Neural cell (in vitro differentiated cells): ENCODE results near the gene STARD13. TPM values are rescaled to one million over a fixed set of nuclear protein-coding genes. Genes with fewer than 3 reads are reported as not detected.

Experiments
- H2AFZ ChIP-seq: fragments of 200-600, 300-800 bp; sonication (generic), shearing (Covaris generic); 2 replicates; pipeline ENCODE4 v1.6.0; 2014; ENCODE audit warnings: low read depth, mild to moderate bottlenecking, antibody characterized with exemption, low read length, moderate library complexity
- H3F3A ChIP-seq: fragments of 200-600 bp; shearing (Covaris generic); 2 replicates; pipeline ENCODE4 v1.6.1; 2016; ENCODE audit warnings: mild to moderate bottlenecking, moderate library complexity, mixed read lengths, antibody characterized with exemption, low read length; ENCODE audit not compliant: insufficient read depth, poor library complexity, severe bottlenecking
- H3K27ac ChIP-seq: fragments of 200-600, 300-800 bp; sonication (generic), shearing (Covaris generic); 2 replicates; pipeline ENCODE4 v1.5.1; 2014; ENCODE audit warnings: mild to moderate bottlenecking, low read length, moderate library complexity
- H3K27me3 ChIP-seq: fragments of 300-800, 200-600 bp; sonication (generic), shearing (Covaris generic); 2 replicates; pipeline ENCODE4 v1.6.0; 2014; ENCODE audit warnings: mild to moderate bottlenecking, low read depth, low read length, moderate library complexity; ENCODE audit not compliant: insufficient read depth
- H3K36me3 ChIP-seq: fragments of 300-800, 200-600 bp; sonication (generic), shearing (Covaris generic); 2 replicates; pipeline ENCODE4 v1.5.1; 2014; ENCODE audit warnings: mild to moderate bottlenecking, antibody characterized with exemption, low read length, moderate library complexity; ENCODE audit not compliant: insufficient read depth
- H3K4me2 ChIP-seq: fragments of 300-800, 200-600 bp; sonication (generic), shearing (Covaris generic); 2 replicates; pipeline ENCODE4 v1.6.0; 2014; ENCODE audit warnings: mild to moderate bottlenecking, low read length
- H3K4me3 ChIP-seq: fragments of 300-800, 200-600 bp; sonication (generic), shearing (Covaris generic); 2 replicates; pipeline ENCODE4 v1.5.1; 2014; ENCODE audit warnings: mild to moderate bottlenecking, low read length, moderate library complexity
- H3K79me2 ChIP-seq: fragments of 200-600 bp; shearing (Covaris generic); replicated peaks from 2 replicates; pipeline ENCODE4 v1.6.0; 2014; ENCODE audit warnings: mild to moderate bottlenecking, low read length, moderate library complexity; ENCODE audit not compliant: insufficient read depth
- H3K9ac ChIP-seq: fragments of 300-800, 200-600 bp; sonication (generic), shearing (Covaris generic); 2 replicates; pipeline ENCODE4 v1.6.1; 2016; ENCODE audit warnings: mild to moderate bottlenecking, low read length, mixed read lengths
- H3K9me2 ChIP-seq: fragments of 200-600 bp; shearing (Covaris generic); 2 replicates; pipeline ENCODE4 v1.6.1; 2016; ENCODE audit warnings: mild to moderate bottlenecking, low read length, mixed read lengths; ENCODE audit not compliant: insufficient read depth
- H3K9me3 ChIP-seq: fragments of 200-600, 300-800 bp; sonication (generic), shearing (Covaris generic); 2 replicates; pipeline ENCODE4 v1.6.1; 2016; ENCODE audit warnings: mild to moderate bottlenecking, mixed run types, low read length, moderate library complexity, mixed read lengths
- H4K20me1 ChIP-seq: fragments of 200-600 bp; shearing (Covaris generic); 2 replicates; pipeline ENCODE4 v1.6.1; 2016; ENCODE audit warnings: mild to moderate bottlenecking, mixed run types; ENCODE audit not compliant: insufficient read depth
- EP300 ChIP-seq: fragments of 450-650 bp; conservative IDR thresholded peaks from 2 replicates; pipeline ENCODE4 v1.6.1; 2014; ENCODE audit warnings: antibody characterized with exemption, mild to moderate bottlenecking, moderate library complexity; ENCODE audit not compliant: poor library complexity, severe bottlenecking
- EZH2 ChIP-seq: fragments of 200-600, 300-800 bp; shearing (Covaris generic), sonication (generic); IDR thresholded peaks from 2 replicates; pipeline ENCODE4 v1.6.1; 2014; ENCODE audit warnings: antibody characterized with exemption, low read length, borderline replicate concordance, mild to moderate bottlenecking; ENCODE audit not compliant: insufficient read depth, poor library complexity, severe bottlenecking
- MXI1 ChIP-seq: fragments of 450-650 bp; conservative IDR thresholded peaks from 2 replicates; pipeline ENCODE4 v1.6.1; 2014; ENCODE audit warnings: antibody characterized with exemption, mild to moderate bottlenecking; ENCODE audit not compliant: poor library complexity, severe bottlenecking
- POLR2AphosphoS5 ChIP-seq: IDR thresholded peaks from 2 replicates; pipeline ENCODE4 v1.6.1; 2012
- RAD21 ChIP-seq: fragments of 450-650 bp; conservative IDR thresholded peaks from 2 replicates; pipeline ENCODE4 v1.6.1; 2014; ENCODE audit warnings: antibody characterized with exemption, mild to moderate bottlenecking, moderate library complexity
- SMC3 ChIP-seq: fragments of 450-650 bp; conservative IDR thresholded peaks from 2 replicates; pipeline ENCODE4 v1.6.1; 2014; ENCODE audit warnings: antibody characterized with exemption, mild to moderate bottlenecking, moderate library complexity; ENCODE audit not compliant: poor library complexity
- TAF1 ChIP-seq: IDR thresholded peaks from 2 replicates; pipeline ENCODE4 v1.6.1; 2012; ENCODE audit warnings: low read depth
- polyA plus RNA-seq: library from polyadenylated mRNA; depleted of rRNA; stranded (reverse); fragments of >200 nt; gene quantifications from 2 replicates; pipeline ENCODE4 v1.2.3, GENCODE V29; 2014
- TF ChIP-seq, protein P1 (sequence below): IDR thresholded peaks from 2 replicates; pipeline ENCODE4 v1.6.1; 2012; ENCODE audit warnings: borderline replicate concordance
- TF ChIP-seq, protein P2 (sequence below): fragments of 450-650 bp; IDR thresholded peaks from 2 replicates; pipeline ENCODE4 v1.5.1; 2014; ENCODE audit warnings: antibody characterized with exemption, mild to moderate bottlenecking, moderate library complexity; ENCODE audit not compliant: poor library complexity, severe bottlenecking

Gene STARD13
- polyA plus RNA-seq, 1 donor from 2014 or later: 0.05 TPM

DNA sequence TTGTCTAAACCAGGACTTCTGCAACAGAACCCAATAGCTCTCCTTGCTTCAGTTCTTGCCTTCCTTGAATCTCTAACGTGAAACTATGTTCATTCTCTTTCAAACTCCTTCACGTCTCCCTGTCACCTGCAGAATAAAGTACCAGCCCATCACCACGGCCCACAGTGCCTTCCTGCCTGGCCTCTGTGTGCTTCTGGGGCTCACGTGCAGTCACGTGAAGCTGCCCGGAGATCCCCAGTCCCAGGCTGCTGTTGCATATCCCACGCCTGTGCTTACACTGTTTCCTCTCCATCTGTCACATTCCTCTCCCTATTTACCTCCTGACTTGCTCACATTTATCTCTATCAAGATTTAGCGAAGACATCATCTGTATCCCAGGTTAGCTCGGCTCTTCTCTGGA is 102.8 kb downstream of the STARD13 start:
- Histone ChIP-seq H3K4me3 (no peak overlapping the region), H3F3A (no peaks in the 10 kb centered on the region), H3K27ac (no peak overlapping the region), H3K36me3 (no peaks in the 10 kb centered on the region), H3K27me3 (no peaks in the 10 kb centered on the region), H3K9me2 (no peaks in the 10 kb centered on the region), H3K9me3 (no peaks in the 10 kb centered on the region), H3K9ac (no peak overlapping the region), H3K79me2 (no peaks in the 10 kb centered on the region), H4K20me1 (no peaks in the 10 kb centered on the region), H2AFZ (no peak overlapping the region), H3K4me2 (no peak overlapping the region)
- TF ChIP-seq EP300 (no peak), RAD21 (no peak), SMC3 (no peak), POLR2AphosphoS5 (no peak), EZH2 (no peak), TAF1 (no peak), MXI1 (no peak)
- TF ChIP-seq, protein P1, sequence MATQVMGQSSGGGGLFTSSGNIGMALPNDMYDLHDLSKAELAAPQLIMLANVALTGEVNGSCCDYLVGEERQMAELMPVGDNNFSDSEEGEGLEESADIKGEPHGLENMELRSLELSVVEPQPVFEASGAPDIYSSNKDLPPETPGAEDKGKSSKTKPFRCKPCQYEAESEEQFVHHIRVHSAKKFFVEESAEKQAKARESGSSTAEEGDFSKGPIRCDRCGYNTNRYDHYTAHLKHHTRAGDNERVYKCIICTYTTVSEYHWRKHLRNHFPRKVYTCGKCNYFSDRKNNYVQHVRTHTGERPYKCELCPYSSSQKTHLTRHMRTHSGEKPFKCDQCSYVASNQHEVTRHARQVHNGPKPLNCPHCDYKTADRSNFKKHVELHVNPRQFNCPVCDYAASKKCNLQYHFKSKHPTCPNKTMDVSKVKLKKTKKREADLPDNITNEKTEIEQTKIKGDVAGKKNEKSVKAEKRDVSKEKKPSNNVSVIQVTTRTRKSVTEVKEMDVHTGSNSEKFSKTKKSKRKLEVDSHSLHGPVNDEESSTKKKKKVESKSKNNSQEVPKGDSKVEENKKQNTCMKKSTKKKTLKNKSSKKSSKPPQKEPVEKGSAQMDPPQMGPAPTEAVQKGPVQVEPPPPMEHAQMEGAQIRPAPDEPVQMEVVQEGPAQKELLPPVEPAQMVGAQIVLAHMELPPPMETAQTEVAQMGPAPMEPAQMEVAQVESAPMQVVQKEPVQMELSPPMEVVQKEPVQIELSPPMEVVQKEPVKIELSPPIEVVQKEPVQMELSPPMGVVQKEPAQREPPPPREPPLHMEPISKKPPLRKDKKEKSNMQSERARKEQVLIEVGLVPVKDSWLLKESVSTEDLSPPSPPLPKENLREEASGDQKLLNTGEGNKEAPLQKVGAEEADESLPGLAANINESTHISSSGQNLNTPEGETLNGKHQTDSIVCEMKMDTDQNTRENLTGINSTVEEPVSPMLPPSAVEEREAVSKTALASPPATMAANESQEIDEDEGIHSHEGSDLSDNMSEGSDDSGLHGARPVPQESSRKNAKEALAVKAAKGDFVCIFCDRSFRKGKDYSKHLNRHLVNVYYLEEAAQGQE: no peak
- TF ChIP-seq, protein P2, sequence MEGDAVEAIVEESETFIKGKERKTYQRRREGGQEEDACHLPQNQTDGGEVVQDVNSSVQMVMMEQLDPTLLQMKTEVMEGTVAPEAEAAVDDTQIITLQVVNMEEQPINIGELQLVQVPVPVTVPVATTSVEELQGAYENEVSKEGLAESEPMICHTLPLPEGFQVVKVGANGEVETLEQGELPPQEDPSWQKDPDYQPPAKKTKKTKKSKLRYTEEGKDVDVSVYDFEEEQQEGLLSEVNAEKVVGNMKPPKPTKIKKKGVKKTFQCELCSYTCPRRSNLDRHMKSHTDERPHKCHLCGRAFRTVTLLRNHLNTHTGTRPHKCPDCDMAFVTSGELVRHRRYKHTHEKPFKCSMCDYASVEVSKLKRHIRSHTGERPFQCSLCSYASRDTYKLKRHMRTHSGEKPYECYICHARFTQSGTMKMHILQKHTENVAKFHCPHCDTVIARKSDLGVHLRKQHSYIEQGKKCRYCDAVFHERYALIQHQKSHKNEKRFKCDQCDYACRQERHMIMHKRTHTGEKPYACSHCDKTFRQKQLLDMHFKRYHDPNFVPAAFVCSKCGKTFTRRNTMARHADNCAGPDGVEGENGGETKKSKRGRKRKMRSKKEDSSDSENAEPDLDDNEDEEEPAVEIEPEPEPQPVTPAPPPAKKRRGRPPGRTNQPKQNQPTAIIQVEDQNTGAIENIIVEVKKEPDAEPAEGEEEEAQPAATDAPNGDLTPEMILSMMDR: no peak

DNA sequence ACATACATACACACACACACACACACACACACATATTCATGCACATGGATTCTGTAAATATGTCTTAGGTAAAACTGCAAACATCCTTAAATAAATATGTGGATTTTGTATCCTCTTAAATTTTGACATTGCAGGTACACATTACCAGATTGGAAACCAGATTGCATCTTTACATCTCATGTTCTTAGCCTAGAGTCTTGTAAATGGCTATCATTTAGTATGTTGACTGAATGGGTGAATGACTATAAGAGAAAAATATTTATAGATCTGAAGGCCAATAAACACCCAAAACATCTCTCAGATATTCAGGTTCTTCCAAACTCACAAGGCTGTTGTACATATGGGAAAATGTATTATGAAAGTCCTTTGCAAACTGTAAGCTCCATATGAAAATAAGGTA is 104.3 kb downstream of the STARD13 start:
- H3K4me2 ChIP-seq: no peak overlapping the region
- H3F3A ChIP-seq: no peaks in the 10 kb centered on the region
- H3K9me2 ChIP-seq: no peaks in the 10 kb centered on the region
- no peak overlapping the region for H3K27ac ChIP-seq
- no peak overlapping the region for H3K4me3 ChIP-seq
- H4K20me1 ChIP-seq: no peaks in the 10 kb centered on the region
- TF ChIP-seq, protein P2: no peak
- no peak for TF ChIP-seq POLR2AphosphoS5
- TF ChIP-seq TAF1: no peak
- TF ChIP-seq RAD21: no peak
- TF ChIP-seq EP300: no peak
- no peak for TF ChIP-seq MXI1
- TF ChIP-seq EZH2: no peak
- H2AFZ ChIP-seq: no peak overlapping the region
- H3K79me2 ChIP-seq: no peaks in the 10 kb centered on the region
- no peak overlapping the region for H3K9ac ChIP-seq
- H3K27me3 ChIP-seq: no peaks in the 10 kb centered on the region
- no peaks in the 10 kb centered on the region for H3K9me3 ChIP-seq
- H3K36me3 ChIP-seq: no peaks in the 10 kb centered on the region
